Liver (tissue), 9 donors: ENCODE measurements around the gene COPE. TPM values are rescaled to one million over a fixed set of nuclear protein-coding genes. Genes with fewer than 3 reads are reported as not detected.

Experiments
- DNase-seq: peaks from one replicate; pipeline ENCODE4 v3.0.0-alpha.2; 2017; ENCODE audit warnings: low spot score
- H3K27ac ChIP-seq, 2 donors: one replicate each; pipeline ENCODE4 v1.7.0; 2013; ENCODE audit warnings: inconsistent platforms in 2 of 2, low read length in 2 of 2, control low read depth in 1 of 2, low read depth in 1 of 2, mild to moderate bottlenecking in 1 of 2
- H3K27me3 ChIP-seq, 4 donors: one replicate each; pipeline versions ENCODE4 v1.6.1 to v1.7.0; 2013; ENCODE audit warnings: low read length in 3 of 4, inconsistent platforms in 1 of 4, mild to moderate bottlenecking in 1 of 4, moderate library complexity in 1 of 4; ENCODE audit not compliant: control insufficient read depth in 4 of 4, insufficient read depth in 4 of 4
- H3K36me3 ChIP-seq, 4 donors: one replicate each; pipeline versions ENCODE4 v1.6.1 to v1.7.0; 2013; ENCODE audit warnings: low read length in 3 of 4, mild to moderate bottlenecking in 3 of 4, low read depth in 1 of 4, moderate library complexity in 1 of 4; ENCODE audit not compliant: control insufficient read depth in 4 of 4, insufficient read depth in 3 of 4
- H3K4me1 ChIP-seq, 4 donors: one replicate each; pipeline versions ENCODE4 v1.6.1 to v1.7.0; 2013; ENCODE audit warnings: low read length in 3 of 4, mild to moderate bottlenecking in 3 of 4, moderate library complexity in 1 of 4; ENCODE audit not compliant: control insufficient read depth in 4 of 4, insufficient read depth in 4 of 4
- H3K4me3 ChIP-seq, 3 donors: one replicate each; pipeline versions ENCODE4 v1.6.1 to v1.7.0; 2013; ENCODE audit warnings: low read length in 3 of 3, control low read depth in 1 of 3, low read depth in 1 of 3, mild to moderate bottlenecking in 1 of 3
- H3K9ac ChIP-seq, 2 donors: one replicate each; pipeline ENCODE4 v1.7.0; 2013; ENCODE audit warnings: low read length in 2 of 2, mild to moderate bottlenecking in 2 of 2, moderate library complexity in 2 of 2, control low read depth in 1 of 2, low read depth in 1 of 2
- H3K9me3 ChIP-seq, 4 donors: one replicate each; pipeline versions ENCODE4 v1.6.1 to v1.7.0; 2013; ENCODE audit warnings: low read length in 3 of 4; ENCODE audit not compliant: control insufficient read depth in 4 of 4
- EGR1 ChIP-seq, 2 donors: IDR thresholded peaks; 2 replicates each; pipeline ENCODE4 v1.6.1; 2016 to 2018; ENCODE audit warnings: antibody characterized with exemption in 2 of 2, low read depth in 2 of 2
- FOXA1 ChIP-seq: IDR thresholded peaks from 2 replicates; pipeline ENCODE4 v1.6.1; 2016; ENCODE audit warnings: antibody characterized with exemption
- FOXA2 ChIP-seq: IDR thresholded peaks from 2 replicates; pipeline ENCODE4 v1.6.1; 2016; ENCODE audit warnings: antibody characterized with exemption
- RAD21 ChIP-seq, 2 donors: IDR thresholded peaks; 2 replicates each; pipeline ENCODE4 v1.6.1; 2016; ENCODE audit warnings: antibody characterized with exemption in 2 of 2, mild to moderate bottlenecking in 2 of 2
- SP1 ChIP-seq: IDR thresholded peaks from 2 replicates; pipeline ENCODE4 v1.6.1; 2018; ENCODE audit warnings: antibody characterized with exemption, mild to moderate bottlenecking
- WGBS: extraction: QIAGEN DNeasy Blood & Tissue Kit; methylation state at CpG from one replicate; pipeline ENCODE4 v1.1.7; 2013; 5-methylcytosine and 5-hydroxymethylcytosine counted together
- polyA plus RNA-seq, 2 donors: library from polyadenylated mRNA; stranded (reverse) in 1 of 2; unstranded in 1 of 2; fragments of 200-250 nt in 1 of 2; fragments of >200 nt in 1 of 2; fragmentation: Nextera tagmentation in 1 of 2; extraction: Ambion mirVana in 1 of 2; gene quantifications; one replicate each; pipeline versions ENCODE4 v1.2.1 to v1.2.3, GENCODE V29; 2013 to 2015
- total RNA-seq, 2 donors: library from RNA; depleted of rRNA; stranded (reverse); fragments of >200 nt; gene quantifications; one replicate each; pipeline ENCODE4 v1.2.3, GENCODE V29; 2014
- TF ChIP-seq, protein P1 (sequence below): fragments of 150-350 bp; IDR thresholded peaks from 2 replicates; pipeline ENCODE4 v1.5.1; 2017; ENCODE audit warnings: improper control_type of control experiment, low read depth, low read length; ENCODE audit not compliant: missing input control
- TF ChIP-seq, protein P2 (sequence below): IDR thresholded peaks from 2 replicates; pipeline ENCODE4 v1.6.1; 2016; ENCODE audit warnings: antibody characterized with exemption
- TF ChIP-seq, protein P3 (sequence below): IDR thresholded peaks from 2 replicates; pipeline ENCODE4 v1.6.1; 2016; ENCODE audit warnings: antibody characterized with exemption
- donor health status: healthy.
- donor health status: healthy.
- donor health status: healthy.
- donor health status: healthy.
- donor health status: healthy.

The COPE gene
- total and polyA plus RNA-seq, 4 donors, result 103 to 204 (median 142) TPM

DNA sequence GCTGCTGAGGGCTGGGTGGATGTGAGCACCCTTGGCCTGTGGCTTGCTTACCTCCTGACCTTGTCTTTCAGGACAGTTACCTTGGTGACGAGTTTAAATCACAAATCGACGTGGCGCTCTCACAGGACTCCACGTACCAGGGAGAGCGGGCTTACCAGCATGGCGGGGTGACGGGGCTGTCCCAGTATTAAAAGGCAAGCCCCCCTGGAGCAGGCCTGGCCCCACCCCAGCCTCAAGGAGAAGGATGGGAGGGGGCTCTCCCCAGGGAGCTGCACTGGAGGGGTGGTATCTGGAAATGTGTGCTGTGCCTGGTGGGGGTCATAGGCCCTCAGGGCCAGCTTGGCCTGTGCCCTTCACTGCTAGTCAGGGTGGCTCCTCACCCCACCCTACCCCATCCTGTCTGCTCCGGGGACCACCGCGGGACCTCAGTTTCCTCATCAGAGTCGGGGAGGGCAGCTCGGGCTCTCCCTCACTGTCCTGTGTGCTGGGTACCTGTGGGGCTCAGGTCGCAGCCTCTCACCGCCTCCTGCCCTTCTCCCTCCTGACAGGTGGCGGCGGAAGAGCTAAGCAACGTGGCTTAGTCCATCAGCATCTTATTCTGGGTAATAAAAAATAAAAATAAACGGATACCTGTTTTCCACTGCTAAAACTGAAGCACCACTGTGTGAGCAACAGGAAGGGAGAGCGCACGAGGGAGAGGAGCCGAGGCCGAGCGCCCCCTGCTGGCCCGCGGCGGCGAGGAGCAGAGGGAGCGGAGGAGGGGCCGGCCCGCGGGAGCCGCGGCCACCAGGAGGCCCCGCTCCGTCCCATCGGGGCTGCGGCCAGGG lies 53.0 kb downstream of the COPE start:
- DNase-seq, result peak; percentile 83
- peaks cover 17 to 64% (median 33%) of the 10 kb centered on the region in 4 donors for H3K36me3 ChIP-seq
- no peak overlapping the region for H3K27ac ChIP-seq
- peaks cover 0 to 17% (median 7%) of the 10 kb centered on the region in 4 donors for H3K4me1 ChIP-seq
- H3K4me3 ChIP-seq, result no peak overlapping the region
- no peak overlapping the region for H3K9ac ChIP-seq
- no peak for TF ChIP-seq FOXA1
- TF ChIP-seq, protein P1, sequence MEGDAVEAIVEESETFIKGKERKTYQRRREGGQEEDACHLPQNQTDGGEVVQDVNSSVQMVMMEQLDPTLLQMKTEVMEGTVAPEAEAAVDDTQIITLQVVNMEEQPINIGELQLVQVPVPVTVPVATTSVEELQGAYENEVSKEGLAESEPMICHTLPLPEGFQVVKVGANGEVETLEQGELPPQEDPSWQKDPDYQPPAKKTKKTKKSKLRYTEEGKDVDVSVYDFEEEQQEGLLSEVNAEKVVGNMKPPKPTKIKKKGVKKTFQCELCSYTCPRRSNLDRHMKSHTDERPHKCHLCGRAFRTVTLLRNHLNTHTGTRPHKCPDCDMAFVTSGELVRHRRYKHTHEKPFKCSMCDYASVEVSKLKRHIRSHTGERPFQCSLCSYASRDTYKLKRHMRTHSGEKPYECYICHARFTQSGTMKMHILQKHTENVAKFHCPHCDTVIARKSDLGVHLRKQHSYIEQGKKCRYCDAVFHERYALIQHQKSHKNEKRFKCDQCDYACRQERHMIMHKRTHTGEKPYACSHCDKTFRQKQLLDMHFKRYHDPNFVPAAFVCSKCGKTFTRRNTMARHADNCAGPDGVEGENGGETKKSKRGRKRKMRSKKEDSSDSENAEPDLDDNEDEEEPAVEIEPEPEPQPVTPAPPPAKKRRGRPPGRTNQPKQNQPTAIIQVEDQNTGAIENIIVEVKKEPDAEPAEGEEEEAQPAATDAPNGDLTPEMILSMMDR, result peak; percentile 76
- TF ChIP-seq, protein P2, sequence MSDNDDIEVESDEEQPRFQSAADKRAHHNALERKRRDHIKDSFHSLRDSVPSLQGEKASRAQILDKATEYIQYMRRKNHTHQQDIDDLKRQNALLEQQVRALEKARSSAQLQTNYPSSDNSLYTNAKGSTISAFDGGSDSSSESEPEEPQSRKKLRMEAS, result no peak
- peak; percentile 53 to 65 for TF ChIP-seq RAD21 (IDR thresholded peaks at IDR 0.05)
- TF ChIP-seq FOXA2, result no peak
- no peak for TF ChIP-seq EGR1 (IDR thresholded peaks at IDR 0.05; ENCODE audit: low read depth in 2 of 2)
- H3K27me3 ChIP-seq, result no peaks in the 10 kb centered on the region
- H3K9me3 ChIP-seq, result no peaks in the 10 kb centered on the region
- 52% methylated on average over 38 of the region's 38 CpGs for WGBS

DNA sequence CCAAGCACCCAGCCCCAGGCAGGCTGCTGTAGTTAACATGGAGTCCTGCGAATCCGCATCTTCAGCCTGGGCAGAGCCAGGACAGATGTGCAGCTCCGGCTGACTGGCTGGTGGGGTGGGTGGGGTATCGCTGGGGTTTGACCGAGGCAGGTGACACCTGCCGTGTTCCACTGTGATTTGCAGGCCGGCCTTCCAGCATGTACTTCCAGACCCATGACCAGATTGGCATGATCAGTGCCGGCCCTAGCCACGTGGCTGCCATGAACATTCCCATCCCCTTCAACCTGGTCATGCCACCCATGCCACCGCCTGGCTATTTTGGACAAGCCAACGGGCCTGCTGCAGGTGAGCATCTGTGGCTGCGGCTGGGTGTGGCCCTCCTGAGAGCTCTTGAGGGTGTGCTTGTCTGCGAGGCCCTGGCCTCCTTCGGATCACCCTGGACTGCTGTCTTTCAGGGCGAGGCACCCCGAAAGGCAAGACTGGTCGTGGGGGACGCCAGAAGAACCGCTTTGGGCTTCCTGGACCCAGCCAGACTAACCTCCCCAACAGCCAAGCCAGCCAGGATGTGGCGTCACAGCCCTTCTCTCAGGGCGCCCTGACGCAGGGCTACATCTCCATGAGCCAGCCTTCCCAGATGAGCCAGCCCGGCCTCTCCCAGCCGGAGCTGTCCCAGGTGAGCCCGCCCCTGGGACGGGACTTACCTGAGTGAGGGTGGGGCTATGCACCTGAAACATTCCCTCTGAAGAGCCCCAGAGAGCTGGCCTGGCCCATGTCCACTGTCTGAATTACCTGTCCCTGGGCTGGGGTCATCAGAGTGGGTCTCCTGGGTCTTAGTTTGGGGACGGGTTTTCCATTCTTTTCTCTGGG lies 53.8 kb downstream of the COPE start:
- H3K4me1 ChIP-seq, result peaks cover 0 to 19% (median 7%) of the 10 kb centered on the region in 4 donors
- H3K9me3 ChIP-seq, result no peaks in the 10 kb centered on the region
- TF ChIP-seq, protein P3, sequence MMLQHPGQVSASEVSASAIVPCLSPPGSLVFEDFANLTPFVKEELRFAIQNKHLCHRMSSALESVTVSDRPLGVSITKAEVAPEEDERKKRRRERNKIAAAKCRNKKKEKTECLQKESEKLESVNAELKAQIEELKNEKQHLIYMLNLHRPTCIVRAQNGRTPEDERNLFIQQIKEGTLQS, result no peak
- no peaks in the 10 kb centered on the region for H3K27me3 ChIP-seq
- H3K4me3 ChIP-seq, result no peak overlapping the region
- DNase-seq, result no peak
- peaks cover 23 to 72% (median 40%) of the 10 kb centered on the region in 4 donors for H3K36me3 ChIP-seq
- no peak overlapping the region for H3K27ac ChIP-seq
- WGBS, result 94% methylated on average over 27 of the region's 27 CpGs
- H3K9ac ChIP-seq, result no peak overlapping the region

DNA sequence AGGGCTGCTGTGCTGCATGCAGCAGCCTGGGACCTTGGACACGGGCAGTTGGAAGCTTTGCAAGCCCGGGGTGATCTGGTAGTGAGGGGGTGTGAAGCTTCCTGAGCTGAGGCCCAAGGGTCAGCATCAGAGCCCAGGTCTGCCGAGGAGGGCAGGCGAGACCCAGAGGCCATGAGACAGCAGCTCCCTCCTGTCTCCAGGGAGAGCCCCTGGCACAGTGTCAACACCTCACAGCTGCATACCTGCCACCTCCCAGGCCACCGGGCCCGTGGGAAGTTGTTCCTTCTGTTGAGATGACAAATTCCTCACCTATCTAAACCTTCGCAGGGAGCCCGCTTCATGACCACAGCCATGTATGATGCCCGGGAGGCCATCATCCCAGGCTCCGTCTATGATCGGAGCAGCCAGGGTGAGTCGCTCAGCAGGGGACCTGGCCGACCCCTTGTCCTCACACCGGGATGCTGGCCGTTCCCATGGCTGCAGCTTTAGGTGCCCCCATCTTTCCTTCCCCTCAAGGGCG lies 55.3 kb downstream of the COPE start:
- Histone ChIP-seq H3K27me3 (no peaks in the 10 kb centered on the region), H3K36me3 (peaks cover 36 to 87% (median 44%) of the 10 kb centered on the region in 4 donors), H3K4me1 (peaks cover 0 to 17% (median 5%) of the 10 kb centered on the region in 4 donors), H3K4me3 (no peak overlapping the region), H3K9me3 (no peaks in the 10 kb centered on the region), H3K9ac (no peak overlapping the region), H3K27ac (no peak overlapping the region)
- DNase-seq, result no peak
- no peak for TF ChIP-seq FOXA1
- no peak for TF ChIP-seq SP1
- 86% methylated on average over 16 of the region's 16 CpGs for WGBS
